Measurements from ENCODE around the gene COX6B2. TPM values are rescaled to one million over a fixed set of nuclear protein-coding genes. Genes with fewer than 3 reads are reported as not detected.

COX6B2 gene
- total and polyA plus RNA-seq, 12 donors, result not detected

DNA sequence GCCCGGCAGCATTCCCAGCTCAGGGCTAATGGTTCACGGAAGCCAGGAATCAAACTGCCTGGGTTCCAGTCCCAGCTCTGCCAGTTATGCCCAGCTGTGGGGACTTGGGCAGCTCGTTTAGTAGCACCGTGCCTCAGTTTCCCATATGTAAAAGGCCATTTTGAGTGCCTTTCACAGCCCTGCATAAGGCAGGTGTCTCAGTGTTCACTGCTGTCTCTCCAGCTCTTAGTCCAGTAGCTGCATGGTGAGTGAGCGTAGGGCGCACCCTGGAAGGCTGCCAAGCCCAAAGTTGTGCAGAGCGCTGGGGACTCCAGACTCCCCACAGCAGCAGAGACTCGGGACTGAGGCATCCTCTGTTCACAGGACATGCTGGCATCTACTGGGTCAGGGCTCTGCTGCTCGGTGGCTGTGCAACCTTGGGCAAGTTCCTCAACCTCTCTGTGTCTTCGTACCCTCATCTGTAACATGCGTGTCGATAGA is 36.7 kb upstream of the COX6B2 start:
- TF ChIP-seq, protein P1, sequence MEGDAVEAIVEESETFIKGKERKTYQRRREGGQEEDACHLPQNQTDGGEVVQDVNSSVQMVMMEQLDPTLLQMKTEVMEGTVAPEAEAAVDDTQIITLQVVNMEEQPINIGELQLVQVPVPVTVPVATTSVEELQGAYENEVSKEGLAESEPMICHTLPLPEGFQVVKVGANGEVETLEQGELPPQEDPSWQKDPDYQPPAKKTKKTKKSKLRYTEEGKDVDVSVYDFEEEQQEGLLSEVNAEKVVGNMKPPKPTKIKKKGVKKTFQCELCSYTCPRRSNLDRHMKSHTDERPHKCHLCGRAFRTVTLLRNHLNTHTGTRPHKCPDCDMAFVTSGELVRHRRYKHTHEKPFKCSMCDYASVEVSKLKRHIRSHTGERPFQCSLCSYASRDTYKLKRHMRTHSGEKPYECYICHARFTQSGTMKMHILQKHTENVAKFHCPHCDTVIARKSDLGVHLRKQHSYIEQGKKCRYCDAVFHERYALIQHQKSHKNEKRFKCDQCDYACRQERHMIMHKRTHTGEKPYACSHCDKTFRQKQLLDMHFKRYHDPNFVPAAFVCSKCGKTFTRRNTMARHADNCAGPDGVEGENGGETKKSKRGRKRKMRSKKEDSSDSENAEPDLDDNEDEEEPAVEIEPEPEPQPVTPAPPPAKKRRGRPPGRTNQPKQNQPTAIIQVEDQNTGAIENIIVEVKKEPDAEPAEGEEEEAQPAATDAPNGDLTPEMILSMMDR (IDR thresholded peaks at IDR 0.05), result no peak
- Histone ChIP-seq H3K4me3 (no peak overlapping the region), H3K4me1 (peaks cover 20 to 42% (median 27%) of the 10 kb centered on the region in 9 donors), H3K9me3 (no peaks in the 10 kb centered on the region), H3K27ac (no peak overlapping the region), H3K36me3 (peaks cover 0 to 63% (median 41%) of the 10 kb centered on the region in 9 donors), H3K27me3 (no peaks in the 10 kb centered on the region)
- intact Hi-C loops (cut with DNase I), result no loop called here
- 80 to 82% methylated on average over 12 of the region's 12 CpGs for WGBS, 2 donors
- ATAC-seq, result no peak
- no peak for DNase-seq

- H3K27me3 ChIP-seq, result no peaks in the 10 kb centered on the region
- WGBS, 2 donors, result 72 to 80% methylated on average over 7 of the region's 7 CpGs
- no peak overlapping the region for H3K27ac ChIP-seq
- H3K9me3 ChIP-seq, result no peaks in the 10 kb centered on the region
- no peak for ATAC-seq
- H3K4me1 ChIP-seq, result peaks cover 20 to 42% (median 27%) of the 10 kb centered on the region in 9 donors
- intact Hi-C loops (cut with DNase I), result no loop called here
- H3K4me3 ChIP-seq, result no peak overlapping the region
- TF ChIP-seq, protein P1 (IDR thresholded peaks at IDR 0.05), result no peak
- peaks cover 0 to 63% (median 41%) of the 10 kb centered on the region in 9 donors for H3K36me3 ChIP-seq
- DNase-seq, result no peak
These were observed 36.0 kb upstream of the COX6B2 start for GRCh38 chr19:55390461-55390880.

DNA sequence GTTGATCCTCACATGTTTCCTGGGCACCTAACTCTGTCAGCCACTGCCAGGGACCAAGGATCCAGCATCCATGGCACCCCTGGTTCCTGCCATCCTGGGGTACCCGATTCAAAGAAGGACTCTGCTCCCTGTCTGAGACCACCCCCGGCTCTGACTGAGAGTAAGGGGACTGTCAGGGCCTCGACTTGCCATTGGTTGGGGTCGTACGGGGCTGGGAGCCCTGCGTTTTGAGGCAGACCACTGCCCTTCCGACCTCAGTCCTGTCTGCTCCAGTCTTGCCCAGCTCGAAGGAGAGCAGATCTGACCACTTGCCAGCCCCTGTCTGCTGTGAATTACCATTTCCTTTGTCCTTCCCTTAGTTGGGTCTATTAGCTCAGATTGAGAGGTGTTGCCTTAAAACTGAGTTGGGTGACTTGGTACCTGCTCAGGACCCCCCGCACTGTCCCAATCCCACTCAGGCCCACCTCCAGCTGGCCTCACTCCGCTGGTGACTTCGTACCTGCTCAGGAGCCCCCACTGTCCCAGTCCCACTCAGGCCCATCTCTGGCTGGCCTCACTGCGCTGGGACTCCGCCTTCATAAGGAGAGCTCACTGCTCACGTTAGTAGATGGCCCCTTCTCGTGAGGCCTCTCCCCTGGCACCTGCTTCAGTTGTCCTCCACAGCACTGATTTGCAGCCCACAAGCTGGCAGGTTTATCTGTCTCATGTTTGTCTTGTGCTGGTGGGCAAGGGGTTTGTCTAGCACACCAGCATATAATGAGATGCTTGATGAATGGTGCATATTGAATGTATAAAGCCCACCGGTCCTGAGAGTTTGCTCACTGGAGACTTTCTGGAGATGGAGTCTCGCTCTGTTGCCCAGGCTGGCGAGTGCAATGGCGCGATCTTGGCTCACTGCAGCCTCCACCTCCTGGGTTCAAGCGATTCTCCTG is 35.1 kb upstream of the COX6B2 start:
- Histone ChIP-seq H3K9me3 (no peaks in the 10 kb centered on the region), H3K4me3 (no peak overlapping the region), H3K36me3 (peaks cover 0 to 63% (median 41%) of the 10 kb centered on the region in 9 donors), H3K27ac (no peak overlapping the region), H3K27me3 (no peaks in the 10 kb centered on the region), H3K4me1 (peaks cover 20 to 47% (median 32%) of the 10 kb centered on the region in 9 donors)
- WGBS, 2 donors, result 85 to 86% methylated on average over 21 of the region's 21 CpGs
- no peak for DNase-seq
- TF ChIP-seq, protein P1 (IDR thresholded peaks at IDR 0.05), result no peak
- no peak for ATAC-seq
- intact Hi-C loops (cut with DNase I), result loop anchor here in 4 of 10 donors (5.0 to 10.0 kb wide), 4 partner anchors 73 to 107 kb away; partner anchors contain the start of genes BRSK1 (in 1 of the 4), C19orf85 (in 1 of the 4), HSPBP1 (in 1 of the 4) and ISOC2 (in 1 of the 4)

GRCh38 chr19:55387736-55388497 is 33.4 kb upstream of the COX6B2 start:
- no peak for DNase-seq
- no peak for ATAC-seq
- intact Hi-C loops (cut with DNase I), result loop anchor here in 4 of 10 donors (5.0 to 10.0 kb wide), 4 partner anchors 74 to 106 kb away; partner anchors contain the start of genes BRSK1 (in 1 of the 4), C19orf85 (in 1 of the 4), HSPBP1 (in 1 of the 4) and ISOC2 (in 1 of the 4)
- 89 to 90% methylated on average over 24 of the region's 24 CpGs for WGBS, 2 donors
- Histone ChIP-seq H3K9me3 (no peaks in the 10 kb centered on the region), H3K4me1 (peaks cover 27 to 58% (median 44%) of the 10 kb centered on the region in 9 donors), H3K36me3 (peaks cover 0 to 63% (median 41%) of the 10 kb centered on the region in 9 donors), H3K27ac (no peak overlapping the region), H3K4me3 (peak overlapping the region in 8 of 10 donors; percentile 74 to 99 (median 82)), H3K27me3 (no peaks in the 10 kb centered on the region)
- TF ChIP-seq, protein P1 (IDR thresholded peaks at IDR 0.05), result no peak
